Epithelial cell of esophagus (primary cell): ENCODE results near the gene F8.

Experiments used
- DNase-seq: peaks from one replicate; pipeline ENCODE4 v3.0.0; 2010; ENCODE audit warnings: low read depth
- H3K4me3 ChIP-seq: 2 replicates; pipeline ENCODE4 v1.5.1; 2011; ENCODE audit warnings: mild to moderate bottlenecking, low read length, control low read depth
- TF ChIP-seq, protein P1 (sequence below): IDR thresholded peaks from 2 replicates; pipeline ENCODE4 v1.5.1; 2011; ENCODE audit warnings: low read depth, mild to moderate bottlenecking, low read length, control low read depth, inconsistent platforms; ENCODE audit not compliant: insufficient read depth; ENCODE audit errors: missing control alignments

The F8 gene

GRCh38 chrX:154855256-154855655, 167.3 kb downstream of the F8 start:
- TF ChIP-seq, protein P1, sequence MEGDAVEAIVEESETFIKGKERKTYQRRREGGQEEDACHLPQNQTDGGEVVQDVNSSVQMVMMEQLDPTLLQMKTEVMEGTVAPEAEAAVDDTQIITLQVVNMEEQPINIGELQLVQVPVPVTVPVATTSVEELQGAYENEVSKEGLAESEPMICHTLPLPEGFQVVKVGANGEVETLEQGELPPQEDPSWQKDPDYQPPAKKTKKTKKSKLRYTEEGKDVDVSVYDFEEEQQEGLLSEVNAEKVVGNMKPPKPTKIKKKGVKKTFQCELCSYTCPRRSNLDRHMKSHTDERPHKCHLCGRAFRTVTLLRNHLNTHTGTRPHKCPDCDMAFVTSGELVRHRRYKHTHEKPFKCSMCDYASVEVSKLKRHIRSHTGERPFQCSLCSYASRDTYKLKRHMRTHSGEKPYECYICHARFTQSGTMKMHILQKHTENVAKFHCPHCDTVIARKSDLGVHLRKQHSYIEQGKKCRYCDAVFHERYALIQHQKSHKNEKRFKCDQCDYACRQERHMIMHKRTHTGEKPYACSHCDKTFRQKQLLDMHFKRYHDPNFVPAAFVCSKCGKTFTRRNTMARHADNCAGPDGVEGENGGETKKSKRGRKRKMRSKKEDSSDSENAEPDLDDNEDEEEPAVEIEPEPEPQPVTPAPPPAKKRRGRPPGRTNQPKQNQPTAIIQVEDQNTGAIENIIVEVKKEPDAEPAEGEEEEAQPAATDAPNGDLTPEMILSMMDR = no peak
- no peak for DNase-seq
- H3K4me3 ChIP-seq = no peak overlapping the region

- H3K4me3 ChIP-seq = no peak overlapping the region
- TF ChIP-seq, protein P1 = no peak
- DNase-seq = no peak
These were observed 171.4 kb downstream of the F8 start for GRCh38 chrX:154850957-154851611.

- H3K4me3 ChIP-seq = no peak overlapping the region
- TF ChIP-seq, protein P1 = peak; percentile 49
- peak; percentile 54 for DNase-seq
These were observed 181.7 kb downstream of the F8 start for GRCh38 chrX:154840856-154841255.

DNA sequence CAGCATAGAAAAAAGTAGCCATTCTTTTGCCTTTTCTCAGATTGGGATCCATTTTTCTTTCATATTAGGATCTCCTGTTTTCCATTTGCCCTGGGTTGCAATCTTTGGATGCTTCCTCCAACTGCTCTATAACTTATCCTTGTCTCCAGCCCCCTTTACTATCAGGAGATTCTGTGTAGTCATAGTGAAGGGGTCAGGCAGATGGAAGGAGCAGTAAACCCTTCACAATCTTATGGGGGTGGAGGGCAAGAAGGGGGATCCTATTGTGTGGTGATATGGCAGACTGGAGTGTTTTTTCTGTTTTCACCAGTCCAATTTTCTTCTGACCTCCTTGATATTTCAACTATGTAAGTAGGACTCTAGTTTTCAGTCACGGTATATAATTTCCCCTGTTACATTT, 186.4 kb downstream of the F8 start:
- TF ChIP-seq, protein P1 = no peak
- DNase-seq = no peak
- no peak overlapping the region for H3K4me3 ChIP-seq

- H3K4me3 ChIP-seq = no peak within 1 kb of the TSS
- TF ChIP-seq, protein P1 = no peak
- DNase-seq = no peak
These were observed 188.0 kb downstream of the F8 start, which contains the start of gene SMIM9 for GRCh38 chrX:154834562-154834961. Gene SMIM9, minus strand, starts transcription at chrX:154834662. Its CDS starts 3,806 bp downstream, at chrX:154830856.

DNA sequence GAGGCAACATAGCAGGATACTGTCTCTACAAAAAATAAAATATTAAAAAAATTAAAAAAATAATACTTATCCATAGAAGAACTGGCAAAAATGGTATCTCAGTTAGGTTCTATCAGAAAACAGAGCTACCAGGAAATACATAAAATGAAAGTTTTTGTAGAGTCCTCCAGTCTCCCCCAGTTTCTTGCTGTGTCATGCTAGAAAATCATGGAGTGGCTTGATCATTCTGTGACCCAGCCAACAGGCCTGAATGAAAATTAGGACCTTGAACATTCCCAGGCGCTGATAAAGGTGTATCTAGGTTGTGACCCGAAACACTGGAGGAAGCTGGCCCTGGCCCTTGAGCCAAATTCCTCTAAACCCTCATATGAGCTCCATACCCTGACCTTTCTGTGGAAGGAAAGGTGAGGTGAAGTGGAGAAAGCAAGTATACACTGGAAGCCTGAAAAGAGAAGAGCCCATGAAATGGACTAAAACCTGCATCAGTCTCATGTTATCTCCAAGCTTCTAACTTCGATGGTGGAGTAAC, 188.7 kb downstream of the F8 start:
- TF ChIP-seq, protein P1 = no peak
- no peak for DNase-seq
- H3K4me3 ChIP-seq = no peak overlapping the region

DNA sequence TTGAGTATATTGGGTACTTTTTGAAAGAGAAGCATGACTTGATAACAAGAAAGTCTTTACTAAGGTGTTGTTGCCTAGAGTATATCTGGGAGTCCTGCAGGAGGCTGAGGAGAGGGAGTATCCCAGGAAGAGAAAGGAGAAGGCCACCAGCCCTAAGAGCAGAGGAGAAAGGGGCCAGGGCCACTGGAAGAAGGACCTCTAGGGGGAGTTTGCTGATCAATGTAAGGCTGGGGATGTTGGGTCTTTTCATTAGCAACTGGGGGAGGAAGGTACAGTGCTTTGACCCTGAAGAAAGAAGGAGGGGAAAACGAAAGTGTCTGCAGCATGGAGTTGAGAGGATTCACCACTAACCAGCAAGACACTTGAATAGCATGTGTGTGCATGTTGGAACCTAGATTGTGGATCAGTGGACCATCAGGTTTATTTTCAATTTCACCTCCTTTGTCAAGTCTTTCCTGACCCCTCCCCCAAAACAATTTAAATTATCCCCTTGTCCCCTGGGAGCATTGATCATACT, 192.5 kb downstream of the F8 start:
- TF ChIP-seq, protein P1 = no peak
- no peak overlapping the region for H3K4me3 ChIP-seq
- DNase-seq = no peak
